Neutrophil (primary cell): ENCODE measurements around the gene KRTAP8-1.

Experiments used
- H3K27ac ChIP-seq: fragments of 200-600 bp; sonication (generic); 2 replicates; pipeline ENCODE4 v1.5.1; 2016; ENCODE audit warnings: mild to moderate bottlenecking, moderate library complexity
- H3K27me3 ChIP-seq: fragments of 200-600 bp; sonication (generic); 2 replicates; pipeline ENCODE4 v1.6.0; 2016; ENCODE audit warnings: mild to moderate bottlenecking
- H3K36me3 ChIP-seq: fragments of 200-600 bp; sonication (generic); 2 replicates; pipeline ENCODE4 v1.5.1; 2017
- H3K4me1 ChIP-seq, 2 experiments: fragments of 200-600 bp in 1 of 2; sonication (generic) in 1 of 2; 1 replicate in 1 of 2; 2 replicates in 1 of 2; pipeline versions ENCODE4 v1.5.1 to v1.6.1; 2013 to 2016; ENCODE audit warnings: low read depth in 1 of 2, low read length in 1 of 2, mild to moderate bottlenecking in 1 of 2, moderate library complexity in 1 of 2; ENCODE audit not compliant: control insufficient read depth in 1 of 2, insufficient read depth in 1 of 2
- H3K4me3 ChIP-seq, 2 experiments: fragments of 200-600 bp in 1 of 2; sonication (generic) in 1 of 2; 1 replicate in 1 of 2; 2 replicates in 1 of 2; pipeline ENCODE4 v1.5.1; 2013 to 2016; ENCODE audit warnings: low read depth in 1 of 2, low read length in 1 of 2, mild to moderate bottlenecking in 1 of 2, moderate library complexity in 1 of 2
- H3K9me3 ChIP-seq: fragments of 200-600 bp; sonication (generic); 2 replicates; pipeline ENCODE4 v1.5.1; 2016
- TF ChIP-seq, protein P1 (sequence below): fragments of 200-600 bp; sonication (generic); IDR thresholded peaks from 2 replicates; pipeline ENCODE4 v1.5.1; 2016; ENCODE audit warnings: antibody characterized with exemption

KRTAP8-1 gene

DNA sequence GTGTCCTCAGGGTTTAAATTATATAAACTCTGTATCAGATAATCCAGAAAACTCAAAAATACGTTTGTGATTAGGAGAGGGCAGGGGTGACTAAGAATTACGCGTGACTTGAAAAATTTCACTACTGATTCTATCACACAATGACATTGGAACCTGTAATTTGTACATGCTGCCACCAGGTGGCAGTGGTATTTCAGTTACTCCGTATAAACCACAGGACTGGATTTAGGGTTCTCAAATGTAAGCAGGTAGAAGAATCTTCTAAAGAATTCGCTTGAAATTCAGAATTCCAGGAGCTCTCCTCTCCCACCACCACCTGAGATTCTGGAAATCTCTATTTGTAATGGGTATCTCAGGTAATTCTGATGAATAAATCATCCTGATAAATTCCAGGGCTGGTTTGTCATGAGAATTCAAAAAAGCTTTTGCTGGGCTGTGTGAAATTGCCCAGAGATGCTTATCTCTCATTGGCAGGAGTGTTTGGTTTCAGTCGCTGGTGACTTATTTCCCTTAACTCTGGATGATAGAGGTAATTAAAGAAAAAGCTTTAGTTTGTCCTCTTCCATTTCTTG lies 18.2 kb upstream of the KRTAP8-1 start:
- Histone ChIP-seq H3K27me3 (no peaks in the 10 kb centered on the region), H3K27ac (no peak overlapping the region)
- TF ChIP-seq, protein P1, sequence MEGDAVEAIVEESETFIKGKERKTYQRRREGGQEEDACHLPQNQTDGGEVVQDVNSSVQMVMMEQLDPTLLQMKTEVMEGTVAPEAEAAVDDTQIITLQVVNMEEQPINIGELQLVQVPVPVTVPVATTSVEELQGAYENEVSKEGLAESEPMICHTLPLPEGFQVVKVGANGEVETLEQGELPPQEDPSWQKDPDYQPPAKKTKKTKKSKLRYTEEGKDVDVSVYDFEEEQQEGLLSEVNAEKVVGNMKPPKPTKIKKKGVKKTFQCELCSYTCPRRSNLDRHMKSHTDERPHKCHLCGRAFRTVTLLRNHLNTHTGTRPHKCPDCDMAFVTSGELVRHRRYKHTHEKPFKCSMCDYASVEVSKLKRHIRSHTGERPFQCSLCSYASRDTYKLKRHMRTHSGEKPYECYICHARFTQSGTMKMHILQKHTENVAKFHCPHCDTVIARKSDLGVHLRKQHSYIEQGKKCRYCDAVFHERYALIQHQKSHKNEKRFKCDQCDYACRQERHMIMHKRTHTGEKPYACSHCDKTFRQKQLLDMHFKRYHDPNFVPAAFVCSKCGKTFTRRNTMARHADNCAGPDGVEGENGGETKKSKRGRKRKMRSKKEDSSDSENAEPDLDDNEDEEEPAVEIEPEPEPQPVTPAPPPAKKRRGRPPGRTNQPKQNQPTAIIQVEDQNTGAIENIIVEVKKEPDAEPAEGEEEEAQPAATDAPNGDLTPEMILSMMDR = no peak

GRCh38 chr21:30829659-30830058 lies 16.6 kb upstream of the KRTAP8-1 start, which contains the start of gene KRTAP7-1:
Gene KRTAP7-1, minus strand, starts transcription at chr21:30829759. Its CDS starts 61 bp downstream, at chr21:30829698.
- Histone ChIP-seq H3K36me3 (no peaks in the 10 kb centered on the region), H3K4me3 (no peak within 1 kb of the TSS), H3K9me3 (no peaks in the 10 kb centered on the region), H3K27me3 (no peaks in the 10 kb centered on the region), H3K27ac (no peak within 1 kb of the TSS), H3K4me1 (no peaks in the 10 kb centered on the region)
- TF ChIP-seq, protein P1 = no peak

More for the DNA sequence above, 18.2 kb upstream of the KRTAP8-1 start:
- H3K4me1 ChIP-seq = no peaks in the 10 kb centered on the region
- H3K4me3 ChIP-seq = no peak overlapping the region
- H3K36me3 ChIP-seq = no peaks in the 10 kb centered on the region
- H3K9me3 ChIP-seq = no peaks in the 10 kb centered on the region

DNA sequence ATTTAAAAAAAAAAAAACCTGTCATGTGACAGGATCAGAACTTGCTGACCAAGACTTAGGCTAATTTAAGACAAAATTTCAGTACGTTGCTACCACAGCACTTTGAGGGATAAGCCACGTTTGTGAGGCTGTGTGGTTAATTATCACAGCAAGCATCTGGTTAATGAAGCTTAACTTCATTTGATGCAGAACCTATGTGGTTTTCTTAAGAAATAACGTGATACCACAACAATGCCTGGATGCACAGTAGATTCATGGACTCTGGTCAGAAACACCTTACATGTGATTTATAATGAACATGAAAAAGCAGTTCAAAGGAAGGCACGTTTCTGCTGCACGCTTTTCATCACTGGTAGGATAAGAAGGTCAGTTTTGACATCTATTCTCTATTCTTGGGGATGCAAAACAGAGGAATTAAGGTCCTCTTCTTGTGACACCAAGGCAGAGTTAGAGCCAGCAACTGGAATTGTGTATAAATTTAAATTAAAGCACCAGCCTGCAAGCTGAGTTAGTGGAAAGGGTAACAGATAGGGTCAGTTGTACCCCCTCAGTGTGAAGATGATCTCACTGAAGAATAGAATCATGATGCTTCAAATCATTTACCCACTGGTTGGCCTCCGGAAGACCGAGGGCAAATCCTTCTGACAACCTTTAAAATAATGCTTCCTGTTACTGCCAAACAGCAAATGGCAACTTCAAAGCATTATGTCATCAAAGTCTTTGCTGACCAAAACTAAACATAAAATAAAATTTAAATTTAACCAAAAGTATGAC lies 6.0 kb upstream of the KRTAP8-1 start:
- H3K9me3 ChIP-seq = no peaks in the 10 kb centered on the region
- no peaks in the 10 kb centered on the region for H3K27me3 ChIP-seq
- H3K4me3 ChIP-seq = no peak overlapping the region
- no peak overlapping the region for H3K27ac ChIP-seq
- no peaks in the 10 kb centered on the region for H3K4me1 ChIP-seq
- TF ChIP-seq, protein P1 = no peak
- H3K36me3 ChIP-seq = no peaks in the 10 kb centered on the region

GRCh38 chr21:30800605-30801004 lies 12.5 kb downstream of the KRTAP8-1 start:
- no peak overlapping the region for H3K4me3 ChIP-seq
- no peaks in the 10 kb centered on the region for H3K36me3 ChIP-seq
- H3K27me3 ChIP-seq = no peaks in the 10 kb centered on the region
- TF ChIP-seq, protein P1 = no peak
- H3K4me1 ChIP-seq = no peaks in the 10 kb centered on the region
- H3K27ac ChIP-seq = no peak overlapping the region
- no peaks in the 10 kb centered on the region for H3K9me3 ChIP-seq

- TF ChIP-seq, protein P1 = no peak
- no peaks in the 10 kb centered on the region for H3K9me3 ChIP-seq
- H3K27ac ChIP-seq = no peak overlapping the region
- H3K27me3 ChIP-seq = no peaks in the 10 kb centered on the region
- no peak overlapping the region for H3K4me3 ChIP-seq
- no peaks in the 10 kb centered on the region for H3K36me3 ChIP-seq
- no peaks in the 10 kb centered on the region for H3K4me1 ChIP-seq
These were observed 19.3 kb downstream of the KRTAP8-1 start for GRCh38 chr21:30793581-30794314.
